ENCODE results near the gene CFAP70.

- TF ChIP-seq TCF12 (IDR thresholded peaks at IDR 0.05; ENCODE audit: low read depth, low read length) (no peak), EZH2 (IDR thresholded peaks at IDR 0.05; ENCODE audit: low read depth, low read length, severe bottlenecking) (no peak), GABPA (IDR thresholded peaks at IDR 0.05; ENCODE audit: borderline replicate concordance, insufficient read depth, low read length) (no peak), HDAC2 (IDR thresholded peaks at IDR 0.05; ENCODE audit: borderline replicate concordance in 1 of 2, low read depth in 2 of 2, low read length in 2 of 2) (no peak), POLR2A (IDR thresholded peaks at IDR 0.05; ENCODE audit: control extremely low read depth in 1 of 2, low read depth in 2 of 2, low read length in 2 of 2) (no peak), CTCF (IDR thresholded peaks at IDR 0.05; ENCODE audit: control extremely low read depth in 1 of 3, insufficient read depth in 1 of 3, low read depth in 1 of 3, low read length in 3 of 3) (no peak), RXRA (IDR thresholded peaks at IDR 0.05; ENCODE audit: insufficient read depth, low read depth, low read length) (no peak), E2F6 (IDR thresholded peaks at IDR 0.05) (no peak), EP300 (IDR thresholded peaks at IDR 0.05; ENCODE audit: borderline replicate concordance in 1 of 2, low read depth in 2 of 2, low read length in 2 of 2) (no peak), YY1 (IDR thresholded peaks at IDR 0.05; ENCODE audit: low read depth, low read length) (no peak), POU5F1 (IDR thresholded peaks at IDR 0.05; ENCODE audit: low read depth, low read length) (no peak)
Observed at GRCh38 chr10:73248259-73248724, 110.4 kb downstream of the CFAP70 start.
